Measurements from ENCODE around the gene DNM2.

- TF ChIP-seq POLR2AphosphoS5 (IDR thresholded peaks at IDR 0.05; ENCODE audit: low read depth) (no peak), CTCF (IDR thresholded peaks at IDR 0.05; ENCODE audit: insufficient read depth, low read length) (no peak)
Measured at GRCh38 chr19:10730932-10731331, 13.1 kb downstream of the DNM2 start.
